Sigmoid colon (tissue), 7 donors: ENCODE data around the gene CXorf66. TPM values are rescaled to one million over a fixed set of nuclear protein-coding genes. Genes with fewer than 3 reads are reported as not detected.
"Not testable (repeated sequence)": the region's sequence is repeated elsewhere in the genome, so short reads cannot be mapped to it uniquely, and the experiment has no call there.

ENCODE experiments used
- DNase-seq: peaks from one replicate; pipeline ENCODE4 v3.0.0-alpha.2; 2019
- H3K27ac ChIP-seq, 4 donors: fragments of 200-600 bp; sonication (generic); one replicate each; pipeline ENCODE4 v1.5.1; 2016 to 2019; ENCODE audit warnings: mild to moderate bottlenecking in 1 of 4
- H3K27me3 ChIP-seq, 3 donors: fragments of 200-600 bp; sonication (generic); one replicate each; pipeline ENCODE4 v1.5.1; 2019; ENCODE audit warnings: mild to moderate bottlenecking in 1 of 3
- H3K36me3 ChIP-seq, 4 donors: fragments of 200-600 bp; sonication (generic); one replicate each; pipeline ENCODE4 v1.5.1; 2016 to 2019
- H3K4me1 ChIP-seq, 4 donors: fragments of 200-600 bp; sonication (generic); one replicate each; pipeline ENCODE4 v1.5.1; 2017 to 2019
- H3K4me3 ChIP-seq, 4 donors: fragments of 200-600 bp; sonication (generic); one replicate each; pipeline ENCODE4 v1.5.1; 2017 to 2019; ENCODE audit warnings: mild to moderate bottlenecking in 2 of 4, moderate library complexity in 1 of 4
- H3K9me3 ChIP-seq, 4 donors: fragments of 200-600 bp in 3 of 4; sonication (generic) in 3 of 4; one replicate each; pipeline versions ENCODE4 v1.5.1 to v1.6.1; 2013 to 2019
- EP300 ChIP-seq, 4 donors: sonication (generic); formaldehyde crosslinking; IDR thresholded peaks; one replicate each; pipeline ENCODE4 v1.6.1; 2017; ENCODE audit warnings: antibody characterized with exemption in 4 of 4
- POLR2A ChIP-seq, 2 donors: fragments of 450-650 bp; IDR thresholded peaks; one replicate each; pipeline ENCODE4 v1.6.1; 2016; ENCODE audit warnings: antibody characterized with exemption in 2 of 2, mild to moderate bottlenecking in 2 of 2, moderate library complexity in 2 of 2
- POLR2AphosphoS5 ChIP-seq, 4 donors: sonication (generic); formaldehyde crosslinking; IDR thresholded peaks; one replicate each; pipeline ENCODE4 v1.6.1; 2017; ENCODE audit warnings: antibody characterized with exemption in 4 of 4
- WGBS, 2 donors: extraction: QIAGEN DNeasy Blood & Tissue Kit; methylation state at CpG; one replicate each; pipeline ENCODE4 v1.1.7; 2013; 5-methylcytosine and 5-hydroxymethylcytosine counted together
- intact Hi-C: fragments of 100-400 bp; cut with DNase I; formaldehyde crosslinking; loops from one replicate; pipeline ENCODE4 v1.15.1; 2023
- polyA plus RNA-seq, 3 donors: library from polyadenylated mRNA; stranded (reverse); fragments of 200-250 nt; gene quantifications; one replicate each; pipeline ENCODE4 v1.2.3, GENCODE V29; 2013
- total RNA-seq, 4 donors: library from RNA; depleted of rRNA; stranded (reverse); fragments of >200 nt; gene quantifications; one replicate each; pipeline ENCODE4 v1.1.0, GENCODE V29; 2016
- TF ChIP-seq, protein P1 (sequence below), 4 experiments: fragments of 450-650 bp in 3 of 4; fragments of 200-600 bp in 1 of 4; IDR thresholded peaks; one replicate each; pipeline ENCODE4 v1.5.1; 2016 to 2019; ENCODE audit warnings: antibody characterized with exemption in 4 of 4, mild to moderate bottlenecking in 3 of 4, moderate library complexity in 2 of 4
- donor health status: healthy with polysubstance abuse.
- donor health status: Bipolar disorder and iron deficiency.
- donor health status: healthy.

Gene CXorf66
- total and polyA plus RNA-seq, 7 donors: not detected

GRCh38 chrX:139972113-139972512 lies 6.8 kb upstream of the CXorf66 start:
- no peaks in the 10 kb centered on the region for H3K27me3 ChIP-seq
- no peaks in the 10 kb centered on the region for H3K9me3 ChIP-seq
- no peaks in the 10 kb centered on the region for H3K4me1 ChIP-seq
- no peaks in the 10 kb centered on the region for H3K36me3 ChIP-seq
- WGBS, 2 donors: 42 to 73% methylated on average over 5 of the region's 5 CpGs
- no peak overlapping the region for H3K27ac ChIP-seq
- TF ChIP-seq POLR2AphosphoS5 (IDR thresholded peaks at IDR 0.05) (no peak), POLR2A (IDR thresholded peaks at IDR 0.05) (no peak)
- TF ChIP-seq, protein P1, sequence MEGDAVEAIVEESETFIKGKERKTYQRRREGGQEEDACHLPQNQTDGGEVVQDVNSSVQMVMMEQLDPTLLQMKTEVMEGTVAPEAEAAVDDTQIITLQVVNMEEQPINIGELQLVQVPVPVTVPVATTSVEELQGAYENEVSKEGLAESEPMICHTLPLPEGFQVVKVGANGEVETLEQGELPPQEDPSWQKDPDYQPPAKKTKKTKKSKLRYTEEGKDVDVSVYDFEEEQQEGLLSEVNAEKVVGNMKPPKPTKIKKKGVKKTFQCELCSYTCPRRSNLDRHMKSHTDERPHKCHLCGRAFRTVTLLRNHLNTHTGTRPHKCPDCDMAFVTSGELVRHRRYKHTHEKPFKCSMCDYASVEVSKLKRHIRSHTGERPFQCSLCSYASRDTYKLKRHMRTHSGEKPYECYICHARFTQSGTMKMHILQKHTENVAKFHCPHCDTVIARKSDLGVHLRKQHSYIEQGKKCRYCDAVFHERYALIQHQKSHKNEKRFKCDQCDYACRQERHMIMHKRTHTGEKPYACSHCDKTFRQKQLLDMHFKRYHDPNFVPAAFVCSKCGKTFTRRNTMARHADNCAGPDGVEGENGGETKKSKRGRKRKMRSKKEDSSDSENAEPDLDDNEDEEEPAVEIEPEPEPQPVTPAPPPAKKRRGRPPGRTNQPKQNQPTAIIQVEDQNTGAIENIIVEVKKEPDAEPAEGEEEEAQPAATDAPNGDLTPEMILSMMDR (IDR thresholded peaks at IDR 0.05): no peak
- DNase-seq: no peak
- H3K4me3 ChIP-seq: no peak overlapping the region
- intact Hi-C loops: no loop called here

- no peaks in the 10 kb centered on the region for H3K36me3 ChIP-seq
- H3K27me3 ChIP-seq: no peaks in the 10 kb centered on the region
- TF ChIP-seq POLR2A (IDR thresholded peaks at IDR 0.05) (no peak), POLR2AphosphoS5 (IDR thresholded peaks at IDR 0.05) (no peak), EP300 (IDR thresholded peaks at IDR 0.05) (no peak)
- TF ChIP-seq, protein P1 (IDR thresholded peaks at IDR 0.05): no peak
- intact Hi-C loops: no loop called here
- no peaks in the 10 kb centered on the region for H3K9me3 ChIP-seq
- WGBS, 2 donors: 26 to 46% methylated on average over 10 of the region's 10 CpGs
- H3K4me1 ChIP-seq: no peaks in the 10 kb centered on the region
- no peak overlapping the region for H3K4me3 ChIP-seq
- DNase-seq: no peak
- H3K27ac ChIP-seq: no peak overlapping the region
Observed at GRCh38 chrX:139971394-139971749, 6.1 kb upstream of the CXorf66 start.

DNA sequence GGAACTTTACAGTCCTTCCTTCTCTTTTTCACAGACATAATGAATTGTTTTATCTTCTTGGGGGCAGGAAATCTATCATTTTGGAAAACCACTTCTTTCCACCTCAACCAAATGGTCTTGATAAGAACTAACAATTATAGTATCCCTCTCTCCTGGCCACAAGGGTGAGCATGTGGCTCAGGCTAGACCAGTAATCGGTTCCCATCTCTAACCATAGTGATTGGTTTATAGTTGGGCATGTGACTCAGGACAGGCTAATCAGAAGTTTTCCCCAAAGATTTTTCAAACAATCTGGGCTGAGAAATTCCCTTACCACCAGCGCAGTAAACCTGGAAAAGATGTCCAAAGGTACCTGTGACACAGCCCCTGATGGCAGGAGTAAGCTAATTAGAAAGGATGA lies 4.0 kb upstream of the CXorf66 start:
- DNase-seq: no peak
- no peak overlapping the region for H3K4me3 ChIP-seq
- no peaks in the 10 kb centered on the region for H3K36me3 ChIP-seq
- no peaks in the 10 kb centered on the region for H3K4me1 ChIP-seq
- H3K27me3 ChIP-seq: no peaks in the 10 kb centered on the region
- WGBS, 2 donors: 52 to 90% methylated on average over 2 of the region's 2 CpGs
- intact Hi-C loops: no loop called here
- H3K9me3 ChIP-seq: no peaks in the 10 kb centered on the region
- TF ChIP-seq, protein P1 (IDR thresholded peaks at IDR 0.05): no peak
- TF ChIP-seq POLR2AphosphoS5 (IDR thresholded peaks at IDR 0.05): no peak
- H3K27ac ChIP-seq: no peak overlapping the region

- Histone ChIP-seq H3K9me3 (no peaks in the 10 kb centered on the region), H3K27ac (no peak overlapping the region), H3K27me3 (no peaks in the 10 kb centered on the region), H3K4me1 (no peaks in the 10 kb centered on the region), H3K36me3 (no peaks in the 10 kb centered on the region), H3K4me3 (no peak overlapping the region)
- no peak for TF ChIP-seq POLR2A (IDR thresholded peaks at IDR 0.05)
- TF ChIP-seq POLR2AphosphoS5 (IDR thresholded peaks at IDR 0.05): no peak
- TF ChIP-seq, protein P1 (IDR thresholded peaks at IDR 0.05): no peak
- no peak for TF ChIP-seq EP300 (IDR thresholded peaks at IDR 0.05)
- intact Hi-C loops: no loop called here
- 84 to 87% methylated on average over 3 of the region's 3 CpGs for WGBS, 2 donors
- no peak for DNase-seq
Observed at GRCh38 chrX:139967750-139968149, 2.4 kb upstream of the CXorf66 start.

DNA sequence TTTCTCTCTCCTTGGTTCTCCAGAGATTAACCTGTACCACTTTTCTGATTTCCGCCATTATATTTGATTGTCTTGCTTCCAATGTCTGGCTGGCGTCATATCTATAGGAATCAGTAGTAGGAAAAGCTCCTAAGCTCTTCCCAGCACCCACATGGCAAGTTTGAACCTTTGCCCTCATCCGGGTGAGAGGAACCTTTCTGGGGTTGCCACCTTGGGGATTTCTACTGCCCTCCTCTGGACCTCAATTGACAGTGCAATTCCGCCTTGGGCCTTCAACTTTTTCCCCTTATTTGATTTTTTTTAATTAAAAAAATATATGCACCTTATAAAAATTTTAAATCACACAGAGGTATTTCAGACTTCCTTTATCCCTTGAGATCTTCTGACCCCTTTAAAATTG lies 2.0 kb upstream of the CXorf66 start:
- Histone ChIP-seq H3K36me3 (no peaks in the 10 kb centered on the region), H3K4me3 (no peak overlapping the region), H3K27ac (no peak overlapping the region), H3K4me1 (no peaks in the 10 kb centered on the region), H3K9me3 (no peaks in the 10 kb centered on the region), H3K27me3 (no peaks in the 10 kb centered on the region)
- intact Hi-C loops: no loop called here
- WGBS, 2 donors: 65 to 77% methylated on average over 4 of the region's 4 CpGs
- TF ChIP-seq, protein P1 (IDR thresholded peaks at IDR 0.05): no peak
- no peak for TF ChIP-seq POLR2A (IDR thresholded peaks at IDR 0.05)
- no peak for TF ChIP-seq EP300 (IDR thresholded peaks at IDR 0.05)
- no peak for TF ChIP-seq POLR2AphosphoS5 (IDR thresholded peaks at IDR 0.05)
- no peak for DNase-seq

DNA sequence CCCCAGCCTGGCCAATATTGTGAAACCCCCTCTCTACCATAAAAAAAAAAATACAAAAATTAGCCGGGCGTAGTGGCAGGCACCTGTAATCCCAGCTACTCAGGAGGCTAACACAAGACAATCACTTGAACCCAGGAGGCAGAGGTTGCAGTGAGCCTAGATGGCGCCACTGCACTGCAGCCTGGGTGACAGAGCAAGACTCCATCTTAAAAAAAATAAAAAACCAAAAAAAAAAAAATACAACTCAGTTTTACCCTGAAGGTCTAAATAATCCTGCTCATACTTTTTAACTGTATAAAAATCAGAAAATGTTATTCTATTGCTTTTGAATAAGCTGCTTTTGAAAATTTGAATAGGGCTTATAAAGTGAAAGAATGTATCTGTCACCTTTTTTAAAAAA lies 838 bp upstream of the CXorf66 start:
- H3K36me3 ChIP-seq, H3K4me3 ChIP-seq, DNase-seq, H3K27me3 ChIP-seq, intact Hi-C loops, H3K4me1 ChIP-seq, H3K27ac ChIP-seq, H3K9me3 ChIP-seq: not testable (repeated sequence)
- 43 to 67% methylated on average over 3 of the region's 3 CpGs for WGBS, 2 donors

DNA sequence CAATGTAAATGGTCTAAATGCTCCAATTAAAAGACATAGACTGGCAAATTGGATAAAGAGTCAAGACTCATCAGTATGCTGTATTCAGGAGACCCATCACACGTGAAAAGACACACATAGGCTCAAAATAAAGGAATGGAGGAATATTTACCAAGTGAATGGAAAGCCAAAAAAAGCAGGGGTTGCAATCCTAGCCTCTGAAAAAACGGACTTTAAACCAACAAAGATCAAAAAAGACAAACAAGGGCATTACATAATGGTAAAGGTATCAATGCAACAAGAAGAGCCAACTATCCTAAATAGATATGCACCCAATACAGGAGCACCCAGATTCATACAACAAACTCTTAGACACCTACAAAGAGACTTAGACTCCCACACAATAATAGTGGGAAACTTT lies 4.2 kb downstream of the CXorf66 start:
- 40 to 57% methylated on average over 2 of the region's 2 CpGs for WGBS, 2 donors
- H3K4me1 ChIP-seq, DNase-seq, H3K36me3 ChIP-seq, H3K27ac ChIP-seq, intact Hi-C loops, H3K9me3 ChIP-seq, H3K4me3 ChIP-seq, H3K27me3 ChIP-seq: not testable (repeated sequence)
